Measurements from ENCODE around the gene TMEM187.

The TMEM187 gene

DNA sequence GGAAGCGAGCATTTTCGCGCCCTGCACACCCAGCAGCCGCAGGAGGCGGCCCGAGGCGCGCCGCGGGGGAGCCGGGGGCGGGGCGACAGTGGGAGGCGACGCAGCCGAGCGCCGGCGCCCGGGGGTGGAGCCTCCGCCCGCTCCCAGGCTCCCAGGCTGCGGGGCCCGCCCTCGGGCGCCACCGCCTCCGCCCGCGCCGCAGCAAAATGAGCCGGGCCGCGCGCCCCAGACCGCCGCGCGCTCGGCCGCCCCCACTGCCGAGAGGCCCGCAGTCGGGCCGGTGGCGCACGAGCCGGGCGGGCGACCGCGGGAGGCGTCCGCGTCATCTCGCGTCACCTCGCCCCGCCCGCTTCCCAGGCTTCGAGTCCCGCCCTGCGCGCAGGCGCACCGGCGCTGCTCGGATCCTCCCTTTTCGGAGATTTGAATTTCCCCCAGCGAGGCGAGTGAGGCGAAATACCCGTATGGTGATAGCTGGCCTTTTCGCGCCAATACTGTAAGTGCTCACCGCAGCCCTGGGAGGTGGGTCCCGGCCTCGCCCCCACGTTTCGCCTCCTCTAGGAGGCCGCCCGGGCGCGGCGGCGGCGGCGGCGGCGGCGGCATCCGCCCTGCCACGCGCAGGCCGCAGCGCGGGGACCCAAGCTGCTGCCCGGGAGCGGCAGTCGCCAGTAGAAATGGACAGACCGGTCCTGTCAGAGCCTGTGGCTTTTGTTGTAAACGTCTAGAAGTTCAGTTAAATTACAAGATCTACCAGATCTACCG is at the start of gene TMEM187:
Gene TMEM187, plus strand, starts transcription at position 387 of the 759 bp plus-strand sequence. CDS start 9,309 bp downstream, outside the sequence.
- peak; percentile 82 for DNase-seq (ENCODE audit: low spot score)

- peak; percentile 26 for DNase-seq (ENCODE audit: low spot score)
Measured at GRCh38 chrX:153922932-153923857, 49.4 kb upstream of the TMEM187 start.

- peak; percentile 36 for DNase-seq (ENCODE audit: low spot score)
Measured at GRCh38 chrX:153924149-153924861, 48.2 kb upstream of the TMEM187 start.

DNA sequence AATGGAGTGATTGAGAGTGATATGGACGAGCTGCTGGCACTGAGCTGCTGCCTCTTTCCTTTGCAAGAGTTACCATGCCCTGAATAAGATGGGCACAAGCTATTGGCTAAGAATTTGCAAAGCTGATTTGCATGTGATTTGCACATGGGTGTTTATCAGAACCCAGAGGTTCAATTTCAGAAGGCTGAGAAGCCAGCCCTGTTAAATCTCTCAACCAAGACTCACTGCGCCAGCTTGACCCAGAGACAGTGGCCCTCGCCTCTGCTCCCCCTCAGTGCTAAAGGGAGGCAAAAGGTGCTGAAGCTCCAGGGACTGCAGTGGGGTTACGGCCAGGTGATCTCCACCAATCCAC is 47.2 kb upstream of the TMEM187 start:
- no peak for DNase-seq (ENCODE audit: low spot score)

GRCh38 chrX:153925739-153926551 is 46.6 kb upstream of the TMEM187 start, which contains the start of gene ARHGAP4:
Gene ARHGAP4, minus strand, starts transcription at chrX:153926264. Its CDS starts 62 bp downstream, at chrX:153926202.
- DNase-seq (ENCODE audit: low spot score) = no peak

DNA sequence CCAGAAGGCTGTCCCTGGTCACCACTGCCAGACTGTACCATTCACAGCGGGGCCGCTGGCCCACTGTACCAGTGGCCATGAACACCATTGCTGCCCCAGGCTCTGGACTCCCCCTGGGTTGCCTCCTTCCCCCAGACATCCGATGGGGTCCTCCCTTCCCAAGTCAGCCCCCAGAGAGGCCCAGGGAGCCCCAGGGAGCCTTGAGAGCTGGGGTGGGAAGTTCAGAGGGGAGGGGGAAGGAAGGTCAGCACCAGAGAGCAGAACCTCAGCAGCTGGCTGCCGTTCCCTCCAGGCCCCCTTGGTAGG is 46.0 kb upstream of the TMEM187 start:
- no peak for DNase-seq (ENCODE audit: low spot score)

DNA sequence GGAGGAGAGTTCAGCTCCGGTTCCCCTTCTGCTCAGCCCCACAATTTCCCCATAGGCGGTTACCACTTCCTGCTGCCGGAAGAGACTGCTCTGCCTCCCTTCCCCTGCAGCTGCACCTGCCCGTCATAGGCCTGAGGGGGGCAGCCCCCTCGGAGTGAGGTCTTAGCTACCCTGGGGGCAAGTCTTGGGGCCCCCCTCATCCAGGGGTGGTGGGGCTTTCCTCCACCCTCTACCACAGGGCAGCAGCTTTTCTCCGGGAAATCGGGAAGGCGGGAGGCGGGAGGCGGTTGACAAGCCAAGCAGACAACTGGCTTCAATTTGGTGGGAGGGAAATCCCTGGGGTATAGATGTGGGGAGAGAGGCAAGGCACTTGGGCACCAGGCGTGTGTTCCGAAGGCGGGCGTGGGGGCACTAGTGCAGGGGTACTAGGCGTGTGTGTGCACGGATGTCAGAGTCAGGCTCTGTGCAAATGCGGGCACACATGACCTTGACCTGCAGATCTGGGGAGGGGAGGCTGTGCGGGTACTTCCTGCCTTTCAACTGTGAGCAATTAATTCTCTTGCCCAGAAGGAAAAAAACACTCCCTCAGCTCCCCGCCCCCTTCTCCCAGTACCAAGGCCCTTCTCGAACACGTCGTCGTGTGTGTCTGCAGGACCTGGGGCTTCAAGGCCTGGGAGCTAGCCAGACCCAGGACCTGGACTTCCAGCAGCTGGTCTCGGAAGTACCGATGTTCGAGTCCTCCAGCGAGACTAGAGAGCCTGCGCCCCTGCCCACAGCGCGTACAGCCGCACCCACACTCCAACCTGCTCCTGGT is 45.5 kb upstream of the TMEM187 start:
- DNase-seq (ENCODE audit: low spot score) = peak; percentile 32

DNA sequence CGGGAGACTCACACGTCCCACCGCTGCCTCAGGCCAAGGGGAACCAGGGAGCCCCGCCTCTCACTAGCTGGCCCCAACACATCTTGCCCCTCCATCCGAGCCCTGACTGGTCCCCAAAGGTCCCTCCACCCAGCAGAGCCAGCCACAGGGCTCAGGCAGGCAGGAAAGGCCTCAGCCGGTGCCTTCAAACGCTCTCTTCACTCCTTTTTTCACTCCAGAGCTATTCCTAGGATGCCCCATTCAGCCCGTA is 45.0 kb upstream of the TMEM187 start:
- DNase-seq (ENCODE audit: low spot score) = no peak

GRCh38 chrX:153927922-153928760 is 44.4 kb upstream of the TMEM187 start:
- peak; percentile 93 for DNase-seq (ENCODE audit: low spot score)

- no peak for DNase-seq (ENCODE audit: low spot score)
Measured at GRCh38 chrX:153928846-153929245, 43.7 kb upstream of the TMEM187 start.

DNA sequence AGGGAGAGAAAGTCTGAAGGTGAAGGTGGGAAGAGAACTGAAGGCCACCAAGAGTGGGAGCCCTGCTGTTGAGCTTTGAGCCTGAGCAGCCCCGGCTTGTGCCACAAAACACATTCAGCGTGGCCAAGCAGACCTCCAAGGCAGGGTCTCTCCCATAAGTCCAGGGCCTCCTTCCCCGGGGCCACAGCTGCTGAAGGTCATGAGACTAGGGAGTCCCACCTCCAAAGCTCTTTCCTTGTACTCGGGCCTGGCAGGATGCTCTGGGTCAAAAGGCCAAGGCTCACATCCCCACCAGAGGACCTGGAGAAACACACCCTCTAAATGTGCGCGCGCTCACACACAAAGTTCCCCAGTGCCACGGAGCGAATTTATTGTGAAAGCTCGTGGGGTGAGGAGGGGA is 43.0 kb upstream of the TMEM187 start:
- DNase-seq (ENCODE audit: low spot score) = no peak

- DNase-seq (ENCODE audit: low spot score) = no peak
Measured at GRCh38 chrX:153930011-153930910, 42.3 kb upstream of the TMEM187 start.

DNA sequence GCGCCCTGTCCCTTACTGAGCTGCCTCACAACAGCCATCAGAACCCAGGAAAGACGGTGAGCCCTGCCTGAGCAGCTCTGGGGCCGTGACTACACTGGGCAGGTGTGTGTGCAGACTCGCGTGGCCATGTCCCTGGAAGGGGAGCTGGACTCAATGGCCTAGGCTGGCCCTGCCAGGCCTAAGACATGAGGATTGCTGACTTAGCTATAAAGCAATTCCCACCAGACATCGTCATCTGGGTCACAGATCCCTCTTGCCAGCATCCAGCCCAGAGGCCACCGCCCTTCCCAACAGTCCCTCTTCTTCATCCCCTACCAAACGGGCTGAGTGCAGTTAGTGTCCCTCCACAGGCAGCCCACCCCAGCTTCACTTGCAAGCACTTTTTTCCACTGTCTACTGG is 41.4 kb upstream of the TMEM187 start:
- DNase-seq (ENCODE audit: low spot score) = no peak

DNA sequence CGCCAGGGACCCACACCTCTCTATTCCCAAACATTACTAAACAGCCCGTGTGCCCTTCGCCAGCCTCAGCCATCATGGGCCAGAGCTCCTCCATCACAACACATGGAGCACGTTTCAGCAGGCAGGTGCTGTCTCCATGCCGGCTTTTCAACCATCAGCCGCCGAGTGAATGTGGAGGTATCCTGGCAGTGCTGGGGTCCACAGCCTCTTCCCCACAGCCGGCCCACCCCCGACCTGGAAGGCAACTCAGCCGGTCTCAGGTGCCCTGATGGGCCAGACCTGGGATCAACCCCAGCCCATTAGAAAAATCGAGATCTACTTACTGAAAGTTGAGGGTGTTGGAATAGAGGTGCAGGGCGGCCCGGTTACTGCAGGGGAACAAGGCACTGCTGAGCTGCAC is 40.8 kb upstream of the TMEM187 start:
- DNase-seq (ENCODE audit: low spot score) = no peak

- DNase-seq (ENCODE audit: low spot score) = no peak
Measured at GRCh38 chrX:153932220-153932915, 40.2 kb upstream of the TMEM187 start.

GRCh38 chrX:153933748-153934147 is 38.8 kb upstream of the TMEM187 start:
- DNase-seq (ENCODE audit: low spot score) = no peak

DNA sequence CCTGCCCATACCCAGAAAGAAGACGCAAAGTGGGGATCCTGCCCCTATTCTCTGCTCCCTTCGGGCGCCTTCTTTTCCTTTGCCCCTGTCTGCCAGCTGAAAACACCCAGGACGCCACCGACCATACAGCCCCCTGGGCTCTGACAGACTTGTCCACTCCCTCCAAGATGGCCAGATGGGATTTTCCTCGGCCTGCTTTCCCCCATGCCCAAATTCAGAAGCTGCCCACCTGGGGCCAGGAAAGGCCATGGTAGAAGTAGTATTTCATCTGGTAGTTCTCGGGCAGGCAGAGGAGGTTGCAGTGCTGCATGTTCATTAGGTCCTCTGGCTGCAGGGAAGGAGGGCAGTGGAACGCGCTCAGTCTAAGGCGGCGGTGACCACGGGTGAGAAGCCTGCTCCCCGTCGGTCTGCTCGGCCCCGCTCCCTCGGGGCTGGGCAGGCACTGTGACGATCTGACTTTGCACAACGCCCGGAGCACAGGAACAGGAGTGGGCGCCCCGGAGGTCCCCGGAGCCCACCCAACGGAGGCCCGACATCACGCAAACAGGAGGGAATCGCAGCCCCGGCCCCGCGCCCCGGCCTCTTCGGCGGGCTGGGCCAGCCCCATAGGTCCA is 38.3 kb upstream of the TMEM187 start:
- DNase-seq (ENCODE audit: low spot score) = no peak

DNA sequence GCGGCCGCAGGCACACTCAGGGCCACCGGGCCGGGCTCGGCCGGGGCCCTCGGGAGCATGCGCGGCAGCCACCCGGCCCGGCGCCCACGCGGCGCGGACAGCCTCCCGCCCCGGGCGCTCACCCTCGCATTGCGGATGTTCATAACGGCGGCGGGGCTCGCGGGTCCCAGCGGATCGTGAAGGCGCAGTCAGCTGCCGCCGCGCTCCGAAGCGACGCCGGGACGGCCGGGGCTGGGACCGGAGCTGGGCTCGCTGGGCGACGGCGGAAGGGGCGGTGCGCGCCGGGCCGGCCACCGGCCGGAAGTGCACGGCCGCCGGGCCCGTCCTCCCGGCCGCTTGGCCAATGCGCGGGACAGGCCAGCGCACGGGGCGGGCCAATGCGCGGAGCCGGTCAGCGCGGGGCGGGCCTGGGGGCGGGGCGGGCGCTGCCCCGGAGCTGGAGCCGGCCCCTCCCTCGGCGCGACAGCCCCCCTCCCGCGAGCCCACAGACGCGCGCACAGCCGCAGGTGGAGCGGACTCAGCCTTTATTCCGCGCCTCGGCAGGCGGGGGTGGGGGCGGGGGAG is 37.7 kb upstream of the TMEM187 start, which contains the start of gene NAA10:
Gene NAA10, minus strand, starts transcription at position 276 of the 564 bp plus-strand sequence. Its CDS starts 133 bp downstream, at position 143.
- peak; percentile 56 for DNase-seq (ENCODE audit: low spot score)
